ENCODE results near the gene ADISSP.

DNA sequence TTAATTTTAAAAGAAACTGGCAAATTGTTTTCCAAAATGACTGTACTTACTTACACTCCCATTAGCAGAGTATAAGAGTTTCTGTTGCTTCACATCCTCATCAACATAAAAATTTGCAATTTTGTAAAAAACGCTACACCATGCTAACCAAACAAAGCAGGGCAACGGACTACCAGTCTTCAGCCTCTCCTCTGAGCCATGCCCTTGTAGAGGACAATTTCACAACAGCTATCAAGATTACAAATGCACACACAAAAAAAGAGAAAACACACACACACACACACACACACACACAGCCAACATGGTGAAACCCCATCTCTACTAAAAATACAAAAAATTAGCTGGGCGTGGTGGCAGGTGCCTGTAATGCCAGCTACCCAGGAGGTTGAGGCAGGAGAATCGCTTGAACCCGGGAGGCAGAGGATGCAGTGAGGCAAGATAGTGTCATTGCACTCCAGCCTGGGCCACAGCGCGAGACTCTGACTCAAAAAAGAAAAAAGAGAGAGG, 4.1 kb upstream of the ADISSP start:
- TF ChIP-seq, protein P1, sequence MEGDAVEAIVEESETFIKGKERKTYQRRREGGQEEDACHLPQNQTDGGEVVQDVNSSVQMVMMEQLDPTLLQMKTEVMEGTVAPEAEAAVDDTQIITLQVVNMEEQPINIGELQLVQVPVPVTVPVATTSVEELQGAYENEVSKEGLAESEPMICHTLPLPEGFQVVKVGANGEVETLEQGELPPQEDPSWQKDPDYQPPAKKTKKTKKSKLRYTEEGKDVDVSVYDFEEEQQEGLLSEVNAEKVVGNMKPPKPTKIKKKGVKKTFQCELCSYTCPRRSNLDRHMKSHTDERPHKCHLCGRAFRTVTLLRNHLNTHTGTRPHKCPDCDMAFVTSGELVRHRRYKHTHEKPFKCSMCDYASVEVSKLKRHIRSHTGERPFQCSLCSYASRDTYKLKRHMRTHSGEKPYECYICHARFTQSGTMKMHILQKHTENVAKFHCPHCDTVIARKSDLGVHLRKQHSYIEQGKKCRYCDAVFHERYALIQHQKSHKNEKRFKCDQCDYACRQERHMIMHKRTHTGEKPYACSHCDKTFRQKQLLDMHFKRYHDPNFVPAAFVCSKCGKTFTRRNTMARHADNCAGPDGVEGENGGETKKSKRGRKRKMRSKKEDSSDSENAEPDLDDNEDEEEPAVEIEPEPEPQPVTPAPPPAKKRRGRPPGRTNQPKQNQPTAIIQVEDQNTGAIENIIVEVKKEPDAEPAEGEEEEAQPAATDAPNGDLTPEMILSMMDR (IDR thresholded peaks at IDR 0.05; ENCODE audit: insufficient read depth, low read depth, low read length) = no peak
- no peak for TF ChIP-seq EZH2 (IDR thresholded peaks at IDR 0.05; ENCODE audit: insufficient read depth, low read length)
